HFF-Myc (cell line): Measurements from ENCODE around the gene GFOD2.

Source experiments
- DNase-seq: peaks from one replicate; pipeline ENCODE4 v3.0.0-alpha.2; 2011; ENCODE audit warnings: low read depth; ENCODE audit errors: extremely low read depth
- H3K4me3 ChIP-seq: replicated peaks from 2 replicates; pipeline ENCODE4 v1.5.1; 2011; ENCODE audit warnings: low read depth, mild to moderate bottlenecking, control low read depth, low read length
- CTCF ChIP-seq: IDR thresholded peaks from 2 replicates; pipeline ENCODE4 v1.5.1; 2012; ENCODE audit warnings: mild to moderate bottlenecking, low read depth, low read length, control low read depth; ENCODE audit errors: missing control alignments

The GFOD2 gene

DNA sequence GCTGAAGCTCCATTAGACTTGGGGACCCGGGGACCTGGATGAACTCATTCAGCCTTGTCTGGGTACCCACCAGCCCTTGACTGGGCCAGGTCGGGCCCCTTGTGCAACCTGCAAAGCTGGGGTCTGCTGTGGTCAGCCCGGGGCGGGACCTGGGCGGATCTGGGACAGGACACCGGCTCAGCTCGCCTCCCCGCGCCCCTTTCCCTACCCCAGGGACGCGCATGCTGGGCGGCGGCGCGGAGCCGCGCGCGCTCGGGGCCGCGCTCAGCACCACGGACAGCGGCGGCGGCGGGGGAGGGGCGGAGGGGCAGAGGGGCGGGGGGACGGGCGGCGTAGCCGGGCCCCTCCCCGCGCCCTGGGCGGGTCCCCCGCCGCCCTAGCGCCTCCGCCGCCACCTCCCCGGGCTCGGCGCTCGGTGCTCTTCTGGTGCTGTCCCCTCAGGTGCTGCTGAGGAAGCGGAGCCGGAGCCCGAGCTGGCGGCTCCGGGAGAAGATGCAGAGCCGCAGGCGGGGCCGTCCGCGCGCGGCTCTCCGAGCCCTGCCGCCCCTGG, 66.5 kb downstream of the GFOD2 start:
- TF ChIP-seq CTCF = no peak
- DNase-seq = no peak
- H3K4me3 ChIP-seq = peak overlapping the region; percentile 33; the same call in 1 of the 2 replicates

DNA sequence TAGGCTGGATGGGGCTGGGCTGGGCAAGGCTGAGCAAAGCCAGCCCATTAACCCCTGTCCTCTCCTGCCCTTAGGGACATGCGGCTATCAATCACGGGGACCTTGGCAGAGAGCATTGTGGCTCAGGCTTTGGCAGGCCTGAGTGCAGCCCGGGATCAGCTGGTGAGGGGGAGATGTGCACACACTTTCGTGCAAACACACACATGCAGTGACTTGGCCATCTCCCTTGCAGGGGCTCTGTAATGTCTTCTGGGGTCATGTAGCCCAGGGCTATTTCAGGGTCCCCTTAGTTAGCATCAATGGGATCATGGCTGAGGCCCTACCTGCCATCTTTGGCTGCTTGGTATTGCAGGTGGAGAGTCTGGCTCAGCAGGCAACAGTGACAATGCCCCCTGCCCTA, 67.3 kb downstream of the GFOD2 start:
- no peak for DNase-seq
- no peak for TF ChIP-seq CTCF
- no peak overlapping the region for H3K4me3 ChIP-seq

DNA sequence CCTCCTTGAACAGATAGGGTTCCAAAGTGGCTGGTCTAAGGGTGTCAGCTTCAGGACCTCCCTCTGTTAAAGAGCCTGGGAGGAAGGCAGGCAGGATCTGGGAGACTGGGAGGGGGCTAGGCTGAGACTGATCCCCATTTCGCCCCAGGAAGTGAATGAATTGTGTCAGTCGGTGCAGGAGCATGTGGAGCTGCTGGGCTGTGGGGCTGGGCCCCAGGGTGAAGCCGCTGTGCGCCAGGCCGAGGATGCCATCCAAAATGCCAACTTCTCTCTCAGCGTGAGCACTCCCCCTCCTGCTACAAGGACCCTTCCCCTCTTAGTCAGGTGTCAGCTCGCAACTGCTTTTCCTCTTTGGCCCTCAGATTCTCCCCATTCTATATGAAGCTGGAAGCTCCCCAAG, 68.1 kb downstream of the GFOD2 start:
- H3K4me3 ChIP-seq = no peak overlapping the region
- TF ChIP-seq CTCF = no peak
- no peak for DNase-seq

DNA sequence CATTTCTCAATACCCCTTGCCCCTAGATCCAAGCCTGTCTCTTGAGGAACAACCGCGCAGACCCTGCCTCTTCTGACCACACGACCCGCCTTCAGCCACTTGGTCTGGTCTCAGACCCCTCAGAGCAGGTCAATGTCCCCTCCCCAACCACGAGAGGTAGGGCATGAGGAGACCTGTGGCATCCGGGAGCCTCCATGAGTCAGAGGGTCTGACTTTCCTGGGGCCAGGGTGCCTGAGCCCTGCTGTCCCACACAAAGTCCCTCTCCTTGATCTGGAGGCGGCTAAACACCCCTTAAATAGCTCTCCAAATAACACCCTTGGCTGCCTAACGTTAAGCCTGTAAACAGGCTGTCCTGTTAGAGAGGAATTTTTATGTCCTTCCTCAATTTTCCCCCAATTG, 69.1 kb downstream of the GFOD2 start:
- TF ChIP-seq CTCF = no peak
- no peak for DNase-seq
- no peak overlapping the region for H3K4me3 ChIP-seq

GRCh38 chr16:67649494-67649931, 69.6 kb downstream of the GFOD2 start:
- no peak for DNase-seq
- TF ChIP-seq CTCF = no peak
- H3K4me3 ChIP-seq = no peak overlapping the region

DNA sequence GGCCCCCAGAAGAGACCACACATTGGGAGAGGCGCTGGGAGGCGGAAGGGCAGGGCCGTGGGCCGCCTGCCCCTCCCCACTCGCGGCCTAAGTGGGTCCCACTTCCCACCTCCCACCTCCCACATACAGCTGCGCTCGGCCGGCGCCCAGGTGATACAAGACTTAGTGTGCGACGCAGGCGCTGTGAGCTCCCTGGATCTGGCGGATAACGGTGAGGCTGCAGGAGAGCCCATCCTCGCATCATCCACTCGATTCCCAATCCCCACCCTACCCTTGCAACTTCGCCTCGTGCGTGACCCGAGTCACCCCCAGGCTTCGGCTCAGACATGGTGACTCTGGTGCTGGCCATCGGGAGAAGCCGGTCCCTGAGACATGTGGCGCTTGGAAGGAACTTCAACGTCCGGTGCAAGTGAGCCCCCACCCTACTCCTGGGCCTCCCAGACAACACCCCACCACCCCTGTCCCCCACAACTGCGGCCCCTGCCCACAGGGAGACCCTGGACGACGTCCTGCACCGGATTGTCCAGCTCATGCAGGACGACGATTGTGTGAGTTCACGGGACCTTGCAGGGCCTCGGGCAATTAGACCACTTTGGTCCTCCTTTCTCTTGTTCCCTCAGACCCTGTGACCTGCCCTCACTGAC, 70.2 kb downstream of the GFOD2 start:
- no peak for DNase-seq
- TF ChIP-seq CTCF = no peak
- no peak overlapping the region for H3K4me3 ChIP-seq

GRCh38 chr16:67648088-67648763, 70.9 kb downstream of the GFOD2 start:
- H3K4me3 ChIP-seq = no peak overlapping the region
- no peak for TF ChIP-seq CTCF
- no peak for DNase-seq
